Activated CD4-positive, alpha-beta T cell treated with anti-CD3 and anti-CD28 coated beads, Interleukin-2, amount 10 ng/mL, durations not matched to agents 7 days and 5 days (primary cell): ENCODE measurements around the gene ADIPOR1. TPM values are rescaled to one million over a fixed set of nuclear protein-coding genes. Genes with fewer than 3 reads are reported as not detected.
"Not testable (repeated sequence)": the region's sequence is repeated elsewhere in the genome, so short reads cannot be mapped to it uniquely, and the experiment has no call there.

ENCODE experiments used
- CTCF ChIA-PET: fragments of 350-600 bp; sonication (Branson Sonifier 250); formaldehyde crosslinking; loops from one replicate; lab custom pipeline; 2021; ENCODE audit warnings: antibody characterized with exemption; lab: Charles Lee
- POLR2A ChIA-PET: fragments of 350-600 bp; sonication (Branson Sonifier 250); formaldehyde crosslinking; loops from one replicate; lab custom pipeline; 2021; ENCODE audit warnings: antibody characterized with exemption; lab: Charles Lee
- DNase-seq: peaks from one replicate; pipeline ENCODE4 v3.0.0-alpha.2; 2020
- H3K27ac Mint-ChIP-seq: one replicate; pipeline ENCODE4 v1.8.0; 2021; ENCODE audit warnings: mild to moderate bottlenecking, moderate library complexity, mixed read lengths
- H3K27me3 Mint-ChIP-seq: one replicate; pipeline ENCODE4 v1.8.0; 2021; ENCODE audit warnings: mixed read lengths
- H3K36me3 Mint-ChIP-seq: one replicate; pipeline ENCODE4 v1.8.0; 2021; ENCODE audit warnings: low read depth, mixed read lengths
- H3K4me1 Mint-ChIP-seq: one replicate; pipeline ENCODE4 v1.8.0; 2021; ENCODE audit warnings: mixed read lengths
- H3K4me3 Mint-ChIP-seq: one replicate; pipeline ENCODE4 v1.8.0; 2021; ENCODE audit warnings: mild to moderate bottlenecking, moderate library complexity, mixed read lengths
- H3K9me3 Mint-ChIP-seq: one replicate; pipeline ENCODE4 v1.8.0; 2021; ENCODE audit warnings: mixed read lengths
- total RNA-seq, 2 experiments: library from RNA; stranded (reverse); gene quantifications; one replicate each; pipeline ENCODE4 v1.2.3, GENCODE V29; 2021

ADIPOR1 gene, protein sequence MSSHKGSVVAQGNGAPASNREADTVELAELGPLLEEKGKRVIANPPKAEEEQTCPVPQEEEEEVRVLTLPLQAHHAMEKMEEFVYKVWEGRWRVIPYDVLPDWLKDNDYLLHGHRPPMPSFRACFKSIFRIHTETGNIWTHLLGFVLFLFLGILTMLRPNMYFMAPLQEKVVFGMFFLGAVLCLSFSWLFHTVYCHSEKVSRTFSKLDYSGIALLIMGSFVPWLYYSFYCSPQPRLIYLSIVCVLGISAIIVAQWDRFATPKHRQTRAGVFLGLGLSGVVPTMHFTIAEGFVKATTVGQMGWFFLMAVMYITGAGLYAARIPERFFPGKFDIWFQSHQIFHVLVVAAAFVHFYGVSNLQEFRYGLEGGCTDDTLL
- 10 to 100 TPM; 58.0 to 71.2 TPM for total RNA-seq

DNA sequence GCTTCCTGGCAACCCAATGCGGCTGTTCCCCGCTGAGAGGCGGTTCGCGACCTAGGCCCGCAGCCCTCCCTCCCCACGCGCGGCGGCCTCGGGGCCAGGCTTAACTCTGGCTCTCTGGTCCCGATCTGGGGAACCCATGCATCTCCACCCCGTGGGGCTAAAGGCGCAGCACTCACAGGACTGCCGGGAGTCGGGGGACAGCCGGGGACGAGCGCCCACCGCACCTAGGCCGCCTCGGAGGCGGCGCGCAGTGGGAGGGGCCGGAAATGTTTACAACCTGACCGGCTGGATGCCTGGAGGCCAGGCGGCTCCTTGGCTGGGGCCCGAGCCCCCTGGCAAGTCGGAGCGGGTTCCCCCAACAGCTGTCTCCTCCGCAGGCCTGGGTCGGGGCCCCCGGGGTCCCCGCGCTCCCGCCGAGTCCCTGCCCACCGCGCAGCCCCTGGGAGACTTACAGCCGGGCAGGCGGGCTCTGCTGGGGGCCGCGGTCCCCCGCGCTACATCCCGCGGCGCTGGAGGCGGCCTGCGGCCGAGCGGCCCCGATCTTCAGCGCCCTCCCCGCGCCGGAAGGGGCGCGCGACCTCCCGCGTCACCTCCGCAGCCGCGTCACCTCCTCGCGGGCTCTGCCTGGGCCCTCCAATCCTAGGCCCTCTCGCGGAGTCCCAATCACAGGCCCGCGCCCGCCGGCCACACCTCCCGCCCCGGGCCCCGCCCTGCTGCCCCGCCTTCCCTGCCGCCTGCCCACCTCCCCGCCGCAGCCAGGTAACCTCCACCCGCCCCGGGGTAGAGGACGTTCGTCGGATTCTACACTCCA, at the start of gene ADIPOR1:
Gene ADIPOR1, minus strand, starts transcription at position 580 of the 811 bp plus-strand sequence. CDS start 7,242 bp downstream, outside the sequence.
- H3K9me3 Mint-ChIP-seq: no peaks in the 10 kb centered on the region
- DNase-seq: peak; percentile 94
- ChIA-PET CTCF (no interaction called here), POLR2A (no interaction called here)
- no peaks in the 10 kb centered on the region for H3K27me3 Mint-ChIP-seq
- peaks cover 51% of the 10 kb centered on the region for H3K4me1 Mint-ChIP-seq
- H3K4me3 Mint-ChIP-seq: peak within 1 kb of the TSS; percentile 80
- H3K27ac Mint-ChIP-seq: peak within 1 kb of the TSS; percentile 85
- peaks cover 6% of the 10 kb centered on the region for H3K36me3 Mint-ChIP-seq

DNA sequence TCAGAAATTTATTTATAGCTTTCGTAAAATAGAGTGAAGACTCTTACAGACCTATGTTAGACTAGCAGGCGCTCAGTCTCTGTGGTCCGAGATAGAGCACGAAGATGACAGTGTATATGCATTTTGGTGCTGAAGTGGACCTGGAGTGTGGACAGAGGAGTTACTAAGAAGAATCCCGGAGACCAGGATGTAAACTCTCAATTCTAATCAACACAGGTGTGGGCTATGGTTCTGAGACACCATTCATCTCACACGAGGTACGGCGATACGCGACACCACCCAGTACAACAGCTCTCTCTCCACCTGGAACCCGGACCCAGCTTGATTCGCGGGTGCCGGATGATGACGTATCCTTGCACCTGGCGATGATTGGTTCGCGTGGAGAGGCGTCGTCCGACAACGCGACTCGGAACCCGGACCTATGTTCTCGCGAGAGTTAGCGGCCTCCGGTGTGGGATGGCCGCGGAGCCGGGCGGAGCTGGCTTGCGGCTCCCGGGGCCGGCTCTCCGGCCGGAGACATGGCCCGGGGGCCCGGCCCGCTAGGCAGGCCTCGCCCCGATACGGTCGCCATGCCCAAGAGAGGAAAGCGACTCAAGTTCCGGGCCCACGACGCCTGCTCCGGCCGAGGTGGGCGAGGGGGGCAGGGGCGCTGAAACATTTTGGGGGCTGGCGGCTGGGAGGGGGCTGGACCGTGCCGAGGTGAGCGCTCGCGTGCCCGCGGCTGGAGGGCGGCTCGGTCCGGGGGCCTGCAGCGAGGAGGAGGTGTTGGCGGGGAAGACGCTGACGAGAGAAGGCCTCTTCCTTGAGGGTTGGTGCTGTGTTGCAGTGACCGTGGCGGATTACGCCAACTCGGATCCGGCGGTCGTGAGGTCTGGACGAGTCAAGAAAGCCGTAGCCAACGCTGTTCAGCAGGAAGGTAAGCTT, 49.1 kb upstream of the ADIPOR1 start, which contains the start of gene TMEM183A:
Gene TMEM183A, plus strand, starts transcription at position 427 of the 924 bp plus-strand sequence. Its CDS starts 92 bp downstream, at position 519.
- DNase-seq: peak; percentile 98
- Mint-ChIP-seq H3K4me1 (peaks cover 31% of the 10 kb centered on the region), H3K27me3 (no peaks in the 10 kb centered on the region), H3K4me3 (peak within 1 kb of the TSS; percentile 94), H3K36me3 (peaks cover 14% of the 10 kb centered on the region), H3K9me3 (no peaks in the 10 kb centered on the region), H3K27ac (peak within 1 kb of the TSS; percentile 96)
- ChIA-PET POLR2A (interaction anchor here (1.2 kb wide), 1 partner anchor 19 kb away, joined by 3 read pairs; the partner anchor contains the start of gene PPFIA4), CTCF (interaction anchor here (0.6 to 1.8 kb wide), 8 partner anchors 9 to 144 kb away, joined by 3 to 5 read pairs (median 4); partner anchors contain the start of gene PPFIA4)

DNA sequence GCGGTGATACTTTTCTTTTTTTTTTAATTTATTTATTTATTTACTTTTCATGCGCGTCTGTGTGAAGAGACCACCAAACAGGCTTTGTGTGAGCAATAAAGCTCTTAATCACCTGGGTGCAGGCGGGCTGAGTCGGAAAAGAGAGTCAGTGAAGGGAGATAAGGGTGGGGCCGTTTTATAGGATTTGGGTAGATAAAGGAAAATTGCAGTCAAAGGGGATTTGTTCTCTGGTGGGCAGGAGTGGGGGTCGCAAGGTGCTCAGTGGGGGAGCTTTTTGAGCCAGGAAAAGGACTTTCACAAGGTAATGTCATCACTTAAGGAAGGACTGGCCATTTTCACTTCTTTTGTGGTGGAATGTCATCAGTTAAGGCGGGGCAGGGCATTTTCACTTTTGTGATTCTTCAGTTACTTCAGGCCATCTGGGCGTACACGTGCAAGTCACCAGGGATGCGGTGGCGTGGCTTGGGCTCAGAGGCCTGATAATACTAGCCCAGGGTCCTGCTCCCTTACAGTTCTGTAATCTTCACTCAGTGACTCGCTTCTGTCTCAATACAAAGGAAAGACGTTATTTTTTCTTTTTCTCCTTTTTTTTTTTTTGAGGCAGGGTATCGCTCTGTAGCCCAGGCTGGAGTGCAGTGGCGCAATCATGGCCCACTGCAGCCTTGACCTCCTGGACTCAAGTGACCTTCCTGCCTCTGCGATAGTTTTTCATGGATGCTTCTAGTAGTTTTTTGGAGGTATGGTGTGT, 47.5 kb upstream of the ADIPOR1 start:
- H3K27me3 Mint-ChIP-seq, H3K9me3 Mint-ChIP-seq, POLR2A ChIA-PET, DNase-seq, H3K36me3 Mint-ChIP-seq: not testable (repeated sequence)
- CTCF ChIA-PET: interaction anchor here (0.7 to 1.5 kb wide), 3 partner anchors 16 to 208 kb away, joined by 3 to 4 read pairs (median 3); no protein-coding TSS in a partner anchor
- Mint-ChIP-seq H3K27ac (peak overlapping the region; percentile 91), H3K4me1 (peaks cover 29% of the 10 kb centered on the region), H3K4me3 (peak overlapping the region; percentile 94)

DNA sequence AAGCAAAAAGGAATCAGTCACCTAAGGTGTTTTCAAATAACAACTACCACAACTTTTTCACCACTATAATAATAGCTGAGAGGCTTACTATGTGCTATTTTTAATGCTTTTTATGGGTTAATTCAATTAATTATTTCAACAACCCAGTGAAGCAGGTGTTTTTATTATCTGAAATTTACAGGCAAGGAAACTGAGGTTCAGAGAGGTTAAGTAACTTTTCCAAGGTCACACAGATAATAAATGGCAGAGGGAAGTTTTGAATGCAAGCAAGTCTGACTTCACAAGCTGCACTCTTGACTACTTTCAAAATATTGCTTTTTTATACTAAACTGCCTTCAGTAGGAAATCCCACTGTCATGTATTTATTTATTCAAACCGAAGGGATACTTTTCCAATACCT, 44.8 kb upstream of the ADIPOR1 start:
- CTCF ChIA-PET: interaction anchor here (0.6 kb wide), 1 partner anchor 20 kb away, joined by 4 read pairs; no protein-coding TSS in a partner anchor
- H3K4me1 Mint-ChIP-seq: peaks cover 27% of the 10 kb centered on the region
- no peaks in the 10 kb centered on the region for H3K9me3 Mint-ChIP-seq
- no peaks in the 10 kb centered on the region for H3K36me3 Mint-ChIP-seq
- H3K27ac Mint-ChIP-seq: no peak overlapping the region
- no peak overlapping the region for H3K4me3 Mint-ChIP-seq
- DNase-seq: no peak
- H3K27me3 Mint-ChIP-seq: peaks cover 5% of the 10 kb centered on the region
- POLR2A ChIA-PET: no interaction called here

DNA sequence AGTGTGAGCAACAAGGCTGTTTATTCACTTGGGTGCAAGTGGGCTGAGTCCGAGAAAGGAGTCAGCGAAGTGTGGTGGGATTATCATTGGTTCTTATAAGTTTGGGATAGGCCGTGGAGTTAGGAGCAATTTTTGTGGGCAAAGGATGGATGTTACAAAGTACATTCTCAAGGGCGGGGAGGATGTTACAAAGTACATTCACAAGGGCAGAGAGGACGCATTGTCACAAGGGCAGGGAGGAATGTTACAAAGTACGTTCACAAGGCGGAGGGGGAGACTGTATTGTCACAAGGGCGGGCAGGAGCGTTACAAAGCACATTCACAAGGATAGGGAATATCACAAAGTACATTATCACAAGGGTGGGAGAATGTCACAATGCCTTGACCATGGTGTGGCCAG, 43.9 kb upstream of the ADIPOR1 start:
- Mint-ChIP-seq H3K9me3 (no peaks in the 10 kb centered on the region), H3K27ac (no peak overlapping the region), H3K4me1 (peaks cover 25% of the 10 kb centered on the region), H3K4me3 (no peak overlapping the region), H3K36me3 (no peaks in the 10 kb centered on the region), H3K27me3 (peaks cover 14% of the 10 kb centered on the region)
- no peak for DNase-seq
- ChIA-PET POLR2A (no interaction called here), CTCF (no interaction called here)

DNA sequence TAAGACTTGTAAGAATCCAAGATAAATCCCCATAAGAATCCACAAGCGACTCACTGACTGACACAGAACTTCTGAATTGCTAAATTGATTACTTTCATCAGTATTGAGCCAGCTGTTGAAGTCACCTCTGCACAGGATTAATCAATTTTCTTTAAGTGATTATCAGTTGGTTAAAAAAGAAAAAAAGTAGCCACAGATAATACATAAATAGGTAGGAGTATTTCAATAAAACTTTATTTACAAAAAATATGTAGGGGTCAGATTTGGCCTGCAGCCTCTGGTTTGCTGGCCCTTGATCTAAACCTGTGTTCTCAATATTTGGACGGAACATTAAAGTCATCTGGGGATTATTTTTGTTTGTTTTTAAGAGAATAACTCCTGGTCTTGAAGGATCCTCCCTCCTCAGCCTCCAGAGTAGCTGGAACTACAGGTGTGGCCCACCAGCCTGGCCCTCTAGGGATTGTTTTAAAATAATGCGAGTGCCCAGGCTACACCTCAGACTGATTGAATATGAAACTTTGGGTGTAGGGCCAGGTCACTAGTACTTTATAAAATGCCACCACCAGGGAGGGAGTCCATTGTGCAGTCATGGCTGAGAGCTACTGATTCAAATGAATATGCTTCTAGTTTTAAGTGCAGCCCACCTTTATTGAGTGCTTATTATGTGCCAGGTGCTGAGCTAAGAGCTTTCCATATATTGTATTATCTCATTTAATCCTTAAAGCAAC, 42.3 kb upstream of the ADIPOR1 start:
- Mint-ChIP-seq H3K27me3 (peaks cover 28% of the 10 kb centered on the region), H3K36me3 (no peaks in the 10 kb centered on the region), H3K4me1 (peaks cover 16% of the 10 kb centered on the region), H3K9me3 (no peaks in the 10 kb centered on the region), H3K4me3 (no peak overlapping the region), H3K27ac (no peak overlapping the region)
- CTCF ChIA-PET: interaction anchor here (0.8 to 2.0 kb wide), 3 partner anchors 13 to 66 kb away, joined by 3 to 4 read pairs (median 3); no protein-coding TSS in a partner anchor
- POLR2A ChIA-PET: no interaction called here
- DNase-seq: no peak

DNA sequence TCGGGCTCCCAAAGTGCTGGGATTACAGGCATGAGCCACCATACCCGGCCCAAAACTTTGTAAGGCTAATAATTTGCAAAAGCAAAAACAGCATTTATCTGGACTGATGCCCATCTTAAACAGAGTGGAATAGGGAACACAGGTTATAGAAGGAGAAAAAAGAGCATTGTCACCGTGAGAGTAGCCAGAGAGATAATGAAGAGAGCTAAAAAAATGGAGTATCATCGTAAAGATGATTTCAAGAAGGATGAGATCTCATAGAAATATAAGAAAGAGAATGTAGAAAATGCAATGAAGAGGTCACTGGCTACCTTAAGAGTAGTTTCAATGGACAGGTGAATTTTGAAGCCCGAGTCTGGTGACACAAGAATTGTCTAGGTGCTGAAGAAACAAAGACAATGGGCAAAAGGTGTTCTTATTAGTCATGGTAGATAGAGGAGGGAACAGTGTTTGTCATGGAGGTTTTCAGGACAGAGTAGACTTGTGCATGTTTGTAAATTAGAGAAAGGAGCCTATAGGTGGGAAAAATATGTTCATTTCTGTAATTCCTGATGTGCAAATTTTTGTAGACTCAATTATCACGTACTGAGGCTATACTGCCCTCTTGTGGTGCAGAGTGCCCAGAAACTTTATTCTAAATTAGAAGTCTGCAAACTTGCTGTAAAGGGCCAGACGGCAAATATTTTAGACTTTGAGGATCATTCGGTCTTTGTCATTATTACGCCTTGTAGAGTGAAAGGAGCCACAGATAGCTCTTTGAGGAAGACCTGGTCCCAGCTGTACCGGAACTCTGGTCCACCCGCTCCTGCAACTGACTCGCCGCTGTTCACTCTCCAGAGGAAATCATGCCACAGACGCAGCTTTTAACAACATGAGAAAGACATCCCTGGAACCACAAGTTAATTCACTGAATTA, 41.0 kb upstream of the ADIPOR1 start:
- peak; percentile 79 for DNase-seq
- Mint-ChIP-seq H3K4me1 (peaks cover 16% of the 10 kb centered on the region), H3K27me3 (peaks cover 36% of the 10 kb centered on the region), H3K9me3 (no peaks in the 10 kb centered on the region), H3K27ac (no peak overlapping the region), H3K36me3 (no peaks in the 10 kb centered on the region), H3K4me3 (no peak overlapping the region)
- ChIA-PET CTCF (interaction anchor here (0.6 to 2.0 kb wide), 9 partner anchors 8 to 1482 kb away, joined by 3 to 6 read pairs (median 3); partner anchors contain the start of gene TMEM183A), POLR2A (no interaction called here)

DNA sequence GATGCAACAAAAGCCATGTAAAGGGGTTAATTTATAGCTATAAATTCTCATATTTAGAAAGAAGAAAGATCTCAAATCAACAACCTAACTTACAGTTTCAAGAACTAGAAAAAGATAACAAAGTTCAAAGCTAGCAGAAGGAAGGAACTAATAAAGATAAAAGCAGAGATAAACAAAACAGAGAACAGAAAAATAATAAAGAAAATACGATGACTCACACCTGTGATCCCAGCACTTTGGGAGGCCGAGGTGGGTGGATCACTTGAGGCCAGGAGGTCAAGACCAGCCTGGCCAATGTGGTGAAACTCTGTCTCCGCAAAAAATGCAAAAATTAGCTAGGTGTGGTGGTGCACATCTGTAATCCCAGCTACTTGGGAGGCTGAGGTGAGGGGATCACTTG, 36.6 kb upstream of the ADIPOR1 start:
- H3K4me1 Mint-ChIP-seq: peaks cover 9% of the 10 kb centered on the region
- H3K4me3 Mint-ChIP-seq: no peak overlapping the region
- no peaks in the 10 kb centered on the region for H3K36me3 Mint-ChIP-seq
- CTCF ChIA-PET: interaction anchor here (0.6 kb wide), 1 partner anchor 25 kb away, joined by 4 read pairs; no protein-coding TSS in a partner anchor
- H3K9me3 Mint-ChIP-seq: no peaks in the 10 kb centered on the region
- peaks cover 69% of the 10 kb centered on the region for H3K27me3 Mint-ChIP-seq
- POLR2A ChIA-PET: no interaction called here
- DNase-seq: no peak
- no peak overlapping the region for H3K27ac Mint-ChIP-seq

DNA sequence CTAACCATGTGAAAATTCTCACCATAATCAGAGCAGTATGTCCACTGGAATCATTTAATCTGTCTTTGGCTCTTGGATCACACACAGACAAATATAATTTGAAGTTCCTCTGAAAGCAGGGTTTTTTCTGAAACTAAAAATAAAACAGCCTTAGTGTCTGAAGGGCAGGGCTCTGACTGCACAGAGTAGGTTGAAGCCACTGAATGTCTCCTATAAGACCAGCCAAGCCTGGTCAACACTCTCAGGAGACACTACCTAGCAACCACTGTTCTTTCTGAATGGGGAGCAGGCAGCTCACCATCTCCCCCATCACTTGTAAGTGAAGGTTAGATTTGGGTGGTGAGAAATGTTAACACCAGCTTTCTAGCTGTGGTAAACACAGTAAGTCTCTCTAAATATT, 33.0 kb upstream of the ADIPOR1 start:
- CTCF ChIA-PET: interaction anchor here (0.6 to 2.6 kb wide), 3 partner anchors 8 to 630 kb away, joined by 3 to 6 read pairs (median 6); no protein-coding TSS in a partner anchor
- POLR2A ChIA-PET: no interaction called here
- Mint-ChIP-seq H3K27ac (no peak overlapping the region), H3K27me3 (peaks cover 50% of the 10 kb centered on the region), H3K9me3 (no peaks in the 10 kb centered on the region), H3K36me3 (no peaks in the 10 kb centered on the region), H3K4me3 (no peak overlapping the region), H3K4me1 (no peaks in the 10 kb centered on the region)
- DNase-seq: no peak

DNA sequence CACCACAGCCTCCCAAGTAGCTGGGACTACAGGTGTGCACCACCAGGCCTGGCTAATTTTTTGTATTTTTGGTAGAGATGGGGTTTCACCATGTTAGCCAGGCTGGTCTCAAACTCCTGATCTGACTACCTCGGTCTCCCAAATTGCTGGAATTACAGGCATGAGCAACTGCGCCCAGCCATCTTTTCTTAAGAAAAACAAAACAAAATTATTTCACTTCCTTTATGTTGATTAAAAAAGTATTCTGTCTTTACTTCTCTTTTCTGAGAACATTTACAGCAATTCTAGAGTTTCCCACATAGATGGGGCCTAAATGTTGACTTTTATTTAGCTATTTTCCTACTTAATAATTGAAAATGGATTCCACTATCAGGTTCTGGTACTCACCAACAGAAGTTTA, 31.8 kb upstream of the ADIPOR1 start:
- Mint-ChIP-seq H3K27me3 (peaks cover 38% of the 10 kb centered on the region), H3K36me3 (no peaks in the 10 kb centered on the region), H3K4me3 (no peak overlapping the region), H3K27ac (no peak overlapping the region), H3K9me3 (no peaks in the 10 kb centered on the region), H3K4me1 (peaks cover 1% of the 10 kb centered on the region)
- DNase-seq: no peak
- ChIA-PET CTCF (interaction anchor here (1.3 to 2.6 kb wide), 3 partner anchors 9 to 50 kb away, joined by 3 to 6 read pairs (median 3); partner anchors contain the start of gene TMEM183A), POLR2A (interaction anchor here (0.7 kb wide), 1 partner anchor 18 kb away, joined by 4 read pairs; no protein-coding TSS in a partner anchor)
